MM.1S (cell line): ENCODE data around the gene CHP1.

ENCODE experiments used
- DNase-seq: peaks from one replicate; pipeline ENCODE4 v3.0.0-alpha.2; 2015
- H2AFZ ChIP-seq: fragments of 300-600 bp; sonication (generic); 2 replicates; pipeline ENCODE4 v1.6.0; 2016; ENCODE audit warnings: antibody characterized with exemption, low read length
- H3F3A ChIP-seq: fragments of 300-600 bp; sonication (generic); 2 replicates; pipeline ENCODE4 v1.6.1; 2016; ENCODE audit warnings: mild to moderate bottlenecking, antibody characterized with exemption, low read length, moderate library complexity, mixed read lengths; ENCODE audit not compliant: insufficient read depth
- H3K27ac ChIP-seq: fragments of 300-600 bp; sonication (generic); 2 replicates; pipeline ENCODE4 v1.5.1; 2016; ENCODE audit warnings: mild to moderate bottlenecking, low read length
- H3K27me3 ChIP-seq: fragments of 300-600 bp; sonication (generic); replicated peaks from 2 replicates; pipeline ENCODE4 v1.6.0; 2016; ENCODE audit warnings: low read length; ENCODE audit not compliant: insufficient read depth
- H3K36me3 ChIP-seq: fragments of 300-600 bp; sonication (generic); replicated peaks from 2 replicates; pipeline ENCODE4 v1.6.1; 2016; ENCODE audit warnings: mild to moderate bottlenecking, low read length, mixed read lengths; ENCODE audit not compliant: insufficient read depth
- H3K4me1 ChIP-seq: fragments of 300-600 bp; sonication (generic); 2 replicates; pipeline ENCODE4 v1.6.1; 2016; ENCODE audit warnings: low read length, mixed read lengths
- H3K4me2 ChIP-seq: fragments of 300-600 bp; sonication (generic); 2 replicates; pipeline ENCODE4 v1.6.0; 2016; ENCODE audit warnings: low read depth, low read length
- H3K4me3 ChIP-seq: fragments of 300-600 bp; sonication (generic); 2 replicates; pipeline ENCODE4 v1.5.1; 2016; ENCODE audit warnings: low read length, mixed read lengths
- H3K79me2 ChIP-seq: fragments of 300-600 bp; sonication (generic); 2 replicates; pipeline ENCODE4 v1.6.1; 2016; ENCODE audit warnings: mixed run types, low read length, mixed read lengths
- H3K9ac ChIP-seq: fragments of 300-600 bp; sonication (generic); 2 replicates; pipeline ENCODE4 v1.6.1; 2016; ENCODE audit warnings: low read length, mixed read lengths
- H3K9me2 ChIP-seq: fragments of 300-600 bp; sonication (generic); replicated peaks from 2 replicates; pipeline ENCODE4 v1.6.1; 2016; ENCODE audit warnings: mild to moderate bottlenecking, low read length, mixed read lengths; ENCODE audit not compliant: insufficient read depth
- H3K9me3 ChIP-seq: fragments of 300-600 bp; sonication (generic); replicated peaks from 2 replicates; pipeline ENCODE4 v1.6.1; 2016; ENCODE audit warnings: mild to moderate bottlenecking, low read length, mixed read lengths; ENCODE audit not compliant: insufficient read depth
- H4K20me1 ChIP-seq: fragments of 300-600 bp; sonication (generic); 2 replicates; pipeline ENCODE4 v1.6.1; 2016; ENCODE audit warnings: mild to moderate bottlenecking, low read length, moderate library complexity, mixed read lengths; ENCODE audit not compliant: insufficient read depth
- EZH2 ChIP-seq: fragments of 300-600 bp; sonication (generic); optimal IDR thresholded peaks from 2 replicates; pipeline ENCODE3; 2017; ENCODE audit warnings: low read depth, mild to moderate bottlenecking, antibody characterized with exemption, low read length, mixed read lengths
- EZH2phosphoT487 ChIP-seq: fragments of 300-600 bp; sonication (generic); IDR thresholded peaks from 2 replicates; pipeline ENCODE4 v1.6.1; 2018; ENCODE audit warnings: antibody characterized with exemption, low read length
- TF ChIP-seq, protein P1 (sequence below): fragments of 300-600 bp; sonication (generic); IDR thresholded peaks from 2 replicates; pipeline ENCODE4 v1.5.1; 2016; ENCODE audit warnings: antibody characterized with exemption, low read length, mixed read lengths

CHP1 gene

DNA sequence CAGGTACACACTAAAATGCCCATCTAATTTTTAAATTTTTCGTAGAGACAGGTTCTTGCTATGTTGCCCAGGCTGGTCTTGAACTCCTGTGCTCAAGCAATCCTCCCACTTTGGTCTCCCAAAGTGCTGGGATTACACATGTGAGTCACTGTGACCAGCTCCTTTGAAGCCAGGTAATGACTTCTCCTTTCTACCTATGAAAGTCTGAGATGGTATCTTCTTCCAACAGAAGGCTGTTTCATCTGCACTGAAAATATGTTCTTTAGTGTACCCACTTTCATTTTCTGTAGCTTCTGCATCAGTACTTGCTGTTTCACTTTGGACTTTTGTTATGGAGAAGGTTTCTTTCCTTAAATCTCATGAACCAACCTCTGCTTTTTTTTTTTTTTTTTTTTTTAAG, 92.5 kb downstream of the CHP1 start:
- Histone ChIP-seq H3K9ac (no peak overlapping the region), H2AFZ (no peak overlapping the region)

DNA sequence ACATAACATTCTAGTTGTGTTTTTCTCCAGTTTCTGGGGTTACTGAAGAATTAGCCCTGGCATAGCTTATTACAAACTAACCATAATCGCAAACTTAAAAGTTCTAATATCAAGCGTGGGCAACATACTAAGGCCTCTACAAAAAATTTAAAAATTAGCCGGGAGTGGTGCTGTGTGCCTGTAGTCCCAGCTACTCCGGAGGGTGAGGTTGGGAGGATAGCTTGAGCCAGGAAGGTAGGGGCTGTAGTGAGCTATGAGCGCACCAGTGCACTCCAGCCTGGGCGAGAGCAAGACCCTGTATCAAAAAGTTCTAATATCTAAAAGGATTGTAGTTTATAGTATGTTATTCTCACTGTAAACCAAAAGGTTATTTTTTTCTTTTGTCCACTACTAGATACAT, 100.2 kb downstream of the CHP1 start:
- H3K79me2 ChIP-seq = peaks cover 46% of the 10 kb centered on the region
- H3K36me3 ChIP-seq = no peaks in the 10 kb centered on the region
- H2AFZ ChIP-seq = peak overlapping the region; percentile 83
- peak overlapping the region; percentile 88 for H3K4me2 ChIP-seq
- H3K4me1 ChIP-seq = peaks cover 8% of the 10 kb centered on the region
- H3K9me2 ChIP-seq = no peaks in the 10 kb centered on the region
- no peaks in the 10 kb centered on the region for H3K9me3 ChIP-seq
- DNase-seq = no peak
- TF ChIP-seq, protein P1, sequence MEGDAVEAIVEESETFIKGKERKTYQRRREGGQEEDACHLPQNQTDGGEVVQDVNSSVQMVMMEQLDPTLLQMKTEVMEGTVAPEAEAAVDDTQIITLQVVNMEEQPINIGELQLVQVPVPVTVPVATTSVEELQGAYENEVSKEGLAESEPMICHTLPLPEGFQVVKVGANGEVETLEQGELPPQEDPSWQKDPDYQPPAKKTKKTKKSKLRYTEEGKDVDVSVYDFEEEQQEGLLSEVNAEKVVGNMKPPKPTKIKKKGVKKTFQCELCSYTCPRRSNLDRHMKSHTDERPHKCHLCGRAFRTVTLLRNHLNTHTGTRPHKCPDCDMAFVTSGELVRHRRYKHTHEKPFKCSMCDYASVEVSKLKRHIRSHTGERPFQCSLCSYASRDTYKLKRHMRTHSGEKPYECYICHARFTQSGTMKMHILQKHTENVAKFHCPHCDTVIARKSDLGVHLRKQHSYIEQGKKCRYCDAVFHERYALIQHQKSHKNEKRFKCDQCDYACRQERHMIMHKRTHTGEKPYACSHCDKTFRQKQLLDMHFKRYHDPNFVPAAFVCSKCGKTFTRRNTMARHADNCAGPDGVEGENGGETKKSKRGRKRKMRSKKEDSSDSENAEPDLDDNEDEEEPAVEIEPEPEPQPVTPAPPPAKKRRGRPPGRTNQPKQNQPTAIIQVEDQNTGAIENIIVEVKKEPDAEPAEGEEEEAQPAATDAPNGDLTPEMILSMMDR = no peak
- TF ChIP-seq EZH2phosphoT487 = no peak
- TF ChIP-seq EZH2 = no peak
- no peak overlapping the region for H3K27ac ChIP-seq
- peak overlapping the region; percentile 92 for H3K4me3 ChIP-seq
- H3K27me3 ChIP-seq = no peaks in the 10 kb centered on the region
- peaks cover 15% of the 10 kb centered on the region for H3F3A ChIP-seq
- no peaks in the 10 kb centered on the region for H4K20me1 ChIP-seq
- peak overlapping the region; percentile 81; the same call in 1 of the 2 replicates for H3K9ac ChIP-seq

More for the DNA sequence above, 92.5 kb downstream of the CHP1 start:
- no peaks in the 10 kb centered on the region for H3K9me2 ChIP-seq
- H3K27me3 ChIP-seq = no peaks in the 10 kb centered on the region
- H3K27ac ChIP-seq = peak overlapping the region; percentile 39; the same call in 1 of the 2 replicates
- 0 out of 2 replicates have a peak, but pooled peaks cover 3% of the 10 kb centered on the region for H3K4me1 ChIP-seq
- H3F3A ChIP-seq = peaks cover 16% of the 10 kb centered on the region; the same call in 1 of the 2 replicates
- peaks cover 3% of the 10 kb centered on the region; the same call in 1 of the 2 replicates for H3K79me2 ChIP-seq
- H3K4me2 ChIP-seq = peak overlapping the region; percentile 15; the same call in 1 of the 2 replicates
- TF ChIP-seq EZH2 (no peak), EZH2phosphoT487 (no peak)
- TF ChIP-seq, protein P1 = no peak
- H3K9me3 ChIP-seq = no peaks in the 10 kb centered on the region
- no peak overlapping the region for H3K4me3 ChIP-seq
- no peaks in the 10 kb centered on the region for H4K20me1 ChIP-seq
- peak; percentile 83 for DNase-seq
- H3K36me3 ChIP-seq = no peaks in the 10 kb centered on the region
